Fibroblast of the aortic adventitia (primary cell): ENCODE measurements around the gene TMEM176A. TPM values are rescaled to one million over a fixed set of nuclear protein-coding genes. Genes with fewer than 3 reads are reported as not detected.

ENCODE experiments used
- DNase-seq: peaks from one replicate; pipeline ENCODE4 v3.0.0-alpha.2; 2010; ENCODE audit warnings: low read depth
- H3K4me3 ChIP-seq: 2 replicates; pipeline ENCODE4 v1.5.1; 2011; ENCODE audit warnings: low read depth, mild to moderate bottlenecking, control low read depth, low read length, moderate library complexity
- CTCF ChIP-seq: IDR thresholded peaks from 2 replicates; pipeline ENCODE4 v1.5.1; 2011; ENCODE audit warnings: mild to moderate bottlenecking, low read length, control low read depth, inconsistent platforms; ENCODE audit not compliant: insufficient read depth
- total RNA-seq: library from RNA; depleted of rRNA; stranded (reverse); fragments of >200 nt; gene quantifications from 2 replicates; pipeline ENCODE4 v1.2.3, GENCODE V29; 2012; ENCODE audit warnings: low replicate concordance

Gene TMEM176A
- total RNA-seq, 1 donor, result not detected

DNA sequence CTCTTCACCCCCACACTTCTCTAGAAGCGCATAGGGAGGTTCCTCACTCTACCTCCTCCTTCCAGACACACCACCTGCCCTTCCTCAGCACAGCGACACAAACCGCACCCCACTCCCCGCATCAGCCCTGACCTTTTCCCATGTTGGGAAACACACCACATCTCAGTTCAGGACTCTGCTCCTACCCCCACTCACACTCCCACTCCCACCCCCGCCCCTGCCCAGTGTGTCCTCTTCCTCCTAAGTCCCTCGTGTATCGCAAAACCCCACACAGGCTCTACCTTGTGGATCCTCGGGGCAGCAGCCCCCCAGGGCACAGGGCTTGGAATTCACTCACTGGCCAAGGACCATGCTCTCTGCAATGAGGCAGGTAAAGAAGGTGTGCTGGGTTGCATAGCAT is 47.5 kb downstream of the TMEM176A start:
- no peak for DNase-seq
- no peak overlapping the region for H3K4me3 ChIP-seq
- no peak for TF ChIP-seq CTCF

DNA sequence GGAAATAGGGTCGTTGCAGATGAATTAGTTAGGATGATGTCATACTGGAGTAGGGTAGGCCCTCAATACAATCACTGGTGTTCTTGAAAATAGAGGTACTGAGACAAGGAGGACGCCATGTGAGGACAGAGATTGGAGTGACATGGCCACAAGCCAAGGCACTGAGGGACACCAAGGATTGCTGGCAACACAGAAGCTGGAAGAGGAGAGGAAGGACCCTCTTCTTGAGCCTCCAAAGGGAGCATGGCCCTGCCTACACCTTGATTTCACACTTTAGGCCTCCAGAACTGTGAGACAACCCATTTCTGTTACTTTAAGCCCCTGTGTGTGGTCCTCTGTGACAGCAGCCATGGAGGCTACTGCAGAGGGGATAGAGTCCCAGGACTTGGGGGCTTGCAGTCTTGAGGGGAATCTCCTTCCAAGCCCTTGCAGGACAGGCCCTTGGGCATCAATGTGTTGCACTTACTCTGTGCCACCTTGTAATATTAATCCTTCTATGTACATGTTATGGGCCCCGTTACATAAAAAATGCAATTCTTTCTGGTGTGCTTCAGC is 48.1 kb downstream of the TMEM176A start:
- H3K4me3 ChIP-seq, result no peak overlapping the region
- no peak for DNase-seq
- TF ChIP-seq CTCF, result no peak

DNA sequence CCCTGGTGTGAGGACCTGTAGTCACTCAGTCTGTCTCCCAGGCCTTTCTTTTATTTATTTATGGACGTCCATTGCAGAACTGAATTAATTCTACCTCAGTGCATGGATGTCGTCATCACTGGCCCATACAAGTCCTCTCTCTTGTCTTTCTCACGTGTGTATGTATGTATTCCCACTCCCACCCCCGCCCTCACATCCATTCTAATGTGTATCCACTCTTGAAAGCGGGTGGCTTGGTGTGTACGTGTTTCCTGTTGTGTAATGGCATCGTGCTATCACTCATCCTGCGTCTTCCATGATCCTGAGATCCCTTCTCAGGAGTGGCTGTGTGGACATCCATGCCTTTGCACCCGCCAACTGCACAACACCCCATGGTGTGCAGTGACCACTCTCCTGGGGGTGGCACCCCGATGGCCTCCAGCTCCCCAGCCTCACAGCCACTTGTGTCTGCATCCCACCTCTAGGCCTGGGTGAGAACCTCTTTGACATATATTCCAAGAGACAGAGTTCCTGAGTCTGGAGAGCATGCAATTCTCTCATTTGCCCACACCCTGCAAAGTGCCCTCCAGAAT is 48.7 kb downstream of the TMEM176A start:
- no peak for TF ChIP-seq CTCF
- H3K4me3 ChIP-seq, result no peak overlapping the region
- no peak for DNase-seq

- no peak overlapping the region for H3K4me3 ChIP-seq
- no peak for DNase-seq
- no peak for TF ChIP-seq CTCF
These were observed 49.7 kb downstream of the TMEM176A start for GRCh38 chr7:150850273-150850672.

GRCh38 chr7:150851492-150852370 is 51.2 kb downstream of the TMEM176A start:
- TF ChIP-seq CTCF, result no peak
- H3K4me3 ChIP-seq, result no peak overlapping the region
- DNase-seq, result no peak

- H3K4me3 ChIP-seq, result no peak within 1 kb of the TSS
- no peak for DNase-seq
- TF ChIP-seq CTCF, result no peak
These were observed 51.9 kb downstream of the TMEM176A start, which contains the start of gene AOC1 for GRCh38 chr7:150852371-150852905. Gene AOC1, plus strand, starts transcription at chr7:150852517. Its CDS starts 3,954 bp downstream, at chr7:150856471.
